Vagina (tissue), 2 donors: ENCODE results near the gene C16orf87.

Experiments used
- CTCF ChIP-seq, 3 experiments: fragments of 450-650 bp in 2 of 3; fragments of 200-600 bp in 1 of 3; sonication (generic) in 1 of 3; IDR thresholded peaks; one replicate each; pipeline ENCODE4 v1.5.1; 2017 to 2019; ENCODE audit warnings: antibody characterized with exemption in 3 of 3, mild to moderate bottlenecking in 2 of 3, moderate library complexity in 2 of 3
- POLR2A ChIP-seq, 2 donors: fragments of 450-650 bp; IDR thresholded peaks; one replicate each; pipeline ENCODE4 v1.6.1; 2017; ENCODE audit warnings: antibody characterized with exemption in 2 of 2, mild to moderate bottlenecking in 2 of 2, moderate library complexity in 2 of 2

GRCh38 chr16:46788891-46789474 is 42.0 kb downstream of the C16orf87 start:
- TF ChIP-seq CTCF (IDR thresholded peaks at IDR 0.05) (no peak), POLR2A (IDR thresholded peaks at IDR 0.05) (no peak)
